HepG2 (cell line): ENCODE measurements around the gene DNMT3B. TPM values are rescaled to one million over a fixed set of nuclear protein-coding genes. Genes with fewer than 3 reads are reported as not detected.

Source experiments
- ARHGAP35 ChIP-seq: sonication (generic); formaldehyde crosslinking; IDR thresholded peaks from 2 replicates; pipeline ENCODE4 v1.9.0; 2022; ENCODE audit warnings: mild to moderate bottlenecking, inconsistent platforms, moderate library complexity, missing genetic modification reagents, borderline replicate concordance
- ARID2 ChIP-seq: sonication (generic); formaldehyde crosslinking; IDR thresholded peaks from 2 replicates; pipeline ENCODE4 v1.8.1; 2022; ENCODE audit warnings: mild to moderate bottlenecking, missing genetic modification reagents, borderline replicate concordance
- ARID4A ChIP-seq: sonication (generic); formaldehyde crosslinking; IDR thresholded peaks from 2 replicates; pipeline ENCODE4 v1.5.0; 2020; ENCODE audit warnings: mild to moderate bottlenecking, missing genetic modification reagents, borderline replicate concordance
- FOSL1 ChIP-seq: sonication (generic); formaldehyde crosslinking; IDR thresholded peaks from 2 replicates; pipeline ENCODE4 v1.9.0; 2021; ENCODE audit warnings: missing genetic modification reagents, borderline replicate concordance
- FOXC1 ChIP-seq: sonication (generic); formaldehyde crosslinking; IDR thresholded peaks from 2 replicates; pipeline ENCODE4 v1.8.0; 2022; ENCODE audit warnings: mild to moderate bottlenecking, missing genetic modification reagents, borderline replicate concordance
- IRF2 ChIP-seq: IDR thresholded peaks from 2 replicates; pipeline ENCODE4 v1.6.1; 2018; ENCODE audit warnings: missing genetic modification reagents, missing compliant biosample characterization
- MAZ ChIP-seq, 2 experiments: sonication (generic) in 1 of 2; formaldehyde crosslinking in 1 of 2; IDR thresholded peaks; 2 replicates each; pipeline versions ENCODE4 v1.5.0 to v1.6.1; 2012 to 2020; ENCODE audit warnings: low read depth in 2 of 2, mild to moderate bottlenecking in 2 of 2, borderline replicate concordance in 1 of 2, improper control_type of control experiment in 1 of 2, low read length in 1 of 2, missing genetic modification reagents in 1 of 2, moderate library complexity in 1 of 2
- SAP130 ChIP-seq: IDR thresholded peaks from 2 replicates; pipeline ENCODE4 v1.6.1; 2016; ENCODE audit warnings: low read depth
- ZNF274 ChIP-seq: sonication (generic); formaldehyde crosslinking; IDR thresholded peaks from 2 replicates; pipeline ENCODE4 v1.5.1; 2020; ENCODE audit warnings: mild to moderate bottlenecking, missing genetic modification reagents
- ZNF329 ChIP-seq: sonication (generic); formaldehyde crosslinking; IDR thresholded peaks from 2 replicates; pipeline ENCODE4 v1.9.0; 2021; ENCODE audit warnings: low read depth, mild to moderate bottlenecking, missing genetic modification reagents
- ZNF558 ChIP-seq: sonication (generic); formaldehyde crosslinking; IDR thresholded peaks from 2 replicates; pipeline ENCODE4 v1.9.0; 2022; ENCODE audit warnings: mild to moderate bottlenecking, missing genetic modification reagents, borderline replicate concordance
- ZNF770 ChIP-seq: sonication (generic); formaldehyde crosslinking; IDR thresholded peaks from 2 replicates; pipeline ENCODE4 v1.5.0; 2020; ENCODE audit warnings: mild to moderate bottlenecking, missing genetic modification reagents
- ZSCAN22 ChIP-seq: sonication (generic); formaldehyde crosslinking; IDR thresholded peaks from 2 replicates; pipeline ENCODE4 v1.4.0; 2020; ENCODE audit warnings: mild to moderate bottlenecking, missing genetic modification reagents
- ZSCAN5A ChIP-seq: sonication (generic); formaldehyde crosslinking; IDR thresholded peaks from 2 replicates; pipeline ENCODE4 v1.8.0; 2022; ENCODE audit warnings: mild to moderate bottlenecking, missing genetic modification reagents, borderline replicate concordance
- polyA plus RNA-seq, 8 experiments: library from polyadenylated mRNA; depleted of rRNA in 3 of 8; stranded (reverse) in 7 of 8; unstranded in 1 of 8; fragments of >200 nt; fragmentation: Illumina TruSeq in 4 of 8; extraction: Trizol in 4 of 8; gene quantifications; 2 replicates each; pipeline versions ENCODE4 v1.2.1 to v1.2.3, GENCODE V29; 2011 to 2016; ENCODE audit warnings: low read depth in 4 of 8, missing spikeins in 1 of 8, mixed read lengths in 1 of 8; ENCODE audit not compliant: insufficient read depth in 1 of 8
- total RNA-seq, 5 experiments: library from RNA; depleted of rRNA; stranded (reverse); fragments of >200 nt; fragmentation: Illumina TruSeq; extraction: Trizol; gene quantifications; 2 replicates each; pipeline ENCODE4 v1.2.3, GENCODE V29; 2016; ENCODE audit warnings: low read depth in 1 of 5
- TF ChIP-seq, protein P1 (sequence below): sonication (generic); formaldehyde crosslinking; IDR thresholded peaks from 2 replicates; pipeline ENCODE4 v1.4.0; 2020; ENCODE audit warnings: missing genetic modification reagents, mild to moderate bottlenecking, borderline replicate concordance

The DNMT3B gene
- total and polyA plus RNA-seq, 2 of the 13 experiments (the other 11 are each of a cell fraction or from before 2014, with no cell fraction given) = 3.8 to 13.9 TPM

DNA sequence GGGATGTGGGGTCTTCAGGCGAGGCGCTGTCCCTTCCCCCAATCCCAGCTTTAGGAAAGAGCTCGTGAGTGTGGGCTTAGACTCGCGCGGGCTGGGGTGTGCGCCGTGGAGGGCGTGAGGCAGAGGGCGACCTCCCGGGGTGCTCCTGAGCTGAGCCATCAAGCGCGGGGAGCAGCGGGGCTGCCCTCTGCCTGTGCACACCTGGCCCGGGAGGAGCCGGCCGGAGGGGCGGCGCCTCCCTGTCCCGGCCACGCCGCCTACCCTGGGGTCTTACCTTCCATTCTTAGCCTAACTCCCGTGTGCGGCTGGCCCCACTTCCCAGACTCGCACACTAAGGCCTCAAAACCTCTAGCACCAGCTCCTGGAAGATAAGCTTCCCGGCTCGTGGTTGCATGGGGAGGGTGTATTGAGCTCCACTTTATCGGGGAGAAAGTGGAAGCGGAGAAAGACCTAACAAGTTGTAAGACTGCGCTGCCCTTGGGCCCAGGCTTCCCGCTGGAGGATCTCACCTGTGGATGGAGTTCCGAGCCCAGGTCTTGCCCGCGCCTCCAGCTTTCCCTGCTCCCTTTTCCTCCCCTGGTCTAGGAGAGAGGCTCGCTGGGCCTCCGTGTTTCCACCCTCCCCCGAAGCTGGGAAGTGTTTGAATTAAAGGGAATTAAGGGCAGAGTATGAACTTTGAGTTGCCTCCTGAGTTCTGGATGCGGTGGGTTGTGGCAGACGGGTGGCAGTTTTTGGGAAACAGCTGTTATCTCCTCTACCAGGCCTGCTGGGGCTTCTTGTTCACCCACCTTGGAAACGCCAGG lies 1.2 kb downstream of the DNMT3B start (continued):
- TF ChIP-seq ZNF274 (CRISPR knock-in tag) (0 out of 2 replicates have a peak, but pooled peaks have one; percentile 9), ARHGAP35 (CRISPR knock-in tag) (no peak), ZSCAN5A (CRISPR knock-in tag) (0 out of 2 replicates have a peak, but pooled peaks have one; percentile 58), FOSL1 (no peak), ARID2 (CRISPR knock-in tag) (peak; percentile 97), ZNF770 (CRISPR knock-in tag) (no peak), MAZ (IDR thresholded peaks at IDR 0.05; ENCODE audit: borderline replicate concordance, low read depth, low read length) (no peak), MAZ (CRISPR knock-in tag; IDR thresholded peaks at IDR 0.05; ENCODE audit: low read depth) (peak; percentile 30; the same call in 1 of the 2 replicates), ZNF329 (CRISPR knock-in tag) (0 out of 2 replicates have a peak, but pooled peaks have one; percentile 66), ZSCAN22 (CRISPR knock-in tag) (no peak), IRF2 (CRISPR knock-in tag) (0 out of 2 replicates have a peak, but pooled peaks have one; percentile 23), SAP130 (CRISPR knock-in tag) (peak; percentile 47), ARID4A (CRISPR knock-in tag) (peak; percentile 52; the same call in 1 of the 2 replicates), FOXC1 (peak; percentile 68; the same call in 1 of the 2 replicates), ZNF558 (CRISPR knock-in tag) (no peak)
- TF ChIP-seq, protein P1, sequence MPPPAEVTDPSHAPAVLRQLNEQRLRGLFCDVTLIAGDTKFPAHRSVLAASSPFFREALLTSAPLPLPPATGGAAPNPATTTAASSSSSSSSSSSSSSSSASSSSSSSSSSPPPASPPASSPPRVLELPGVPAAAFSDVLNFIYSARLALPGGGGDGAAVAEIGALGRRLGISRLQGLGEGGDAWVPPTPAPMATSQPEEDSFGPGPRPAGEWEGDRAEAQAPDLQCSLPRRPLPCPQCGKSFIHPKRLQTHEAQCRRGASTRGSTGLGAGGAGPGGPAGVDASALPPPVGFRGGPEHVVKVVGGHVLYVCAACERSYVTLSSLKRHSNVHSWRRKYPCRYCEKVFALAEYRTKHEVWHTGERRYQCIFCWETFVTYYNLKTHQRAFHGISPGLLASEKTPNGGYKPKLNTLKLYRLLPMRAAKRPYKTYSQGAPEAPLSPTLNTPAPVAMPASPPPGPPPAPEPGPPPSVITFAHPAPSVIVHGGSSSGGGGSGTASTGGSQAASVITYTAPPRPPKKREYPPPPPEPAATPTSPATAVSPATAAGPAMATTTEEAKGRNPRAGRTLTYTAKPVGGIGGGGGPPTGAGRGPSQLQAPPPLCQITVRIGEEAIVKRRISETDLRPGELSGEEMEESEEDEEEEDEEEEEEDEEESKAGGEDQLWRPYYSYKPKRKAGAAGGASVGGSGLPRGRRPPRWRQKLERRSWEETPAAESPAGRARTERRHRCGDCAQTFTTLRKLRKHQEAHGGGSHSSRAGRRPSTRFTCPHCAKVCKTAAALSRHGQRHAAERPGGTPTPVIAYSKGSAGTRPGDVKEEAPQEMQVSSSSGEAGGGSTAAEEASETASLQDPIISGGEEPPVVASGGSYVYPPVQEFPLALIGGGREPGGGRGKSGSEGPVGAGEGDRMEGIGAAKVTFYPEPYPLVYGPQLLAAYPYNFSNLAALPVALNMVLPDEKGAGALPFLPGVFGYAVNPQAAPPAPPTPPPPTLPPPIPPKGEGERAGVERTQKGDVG (CRISPR knock-in tag) = no peak
